IMR-90 (cell line): Measurements from ENCODE around the gene VTCN1. TPM values are rescaled to one million over a fixed set of nuclear protein-coding genes. Genes with fewer than 3 reads are reported as not detected.

Experiments
- ATAC-seq: fragments of 200-7000 bp; cut with Tn5 transposase; 2 replicates; pipeline ENCODE4 v1.9.1; 2020; ENCODE audit warnings: low read depth, mild to moderate bottlenecking, moderate library complexity
- BruUV-seq: library from RNA; stranded (reverse); fragments of 400-500 nt; replicated peaks from 2 replicates; lab custom pipeline; 2021; lab: Mats Ljungman, UMichigan
- CTCF ChIA-PET: fragments of 300-600 bp; formaldehyde crosslinking; extraction: SDS; loops from one replicate; lab custom pipeline; 2021; ENCODE audit warnings: antibody characterized with exemption; lab: Yijun Ruan, JAX
- POLR2A ChIA-PET: fragments of 300-600 bp; sonication (Branson Sonifier 250); formaldehyde crosslinking; loops from one replicate; lab custom pipeline; 2022; ENCODE audit warnings: antibody characterized with exemption; ENCODE audit not compliant: unreplicated experiment; lab: Charles Lee
- DNase-seq: peaks from one replicate; pipeline ENCODE4 v3.0.0; 2013
- H2AFZ ChIP-seq: replicated peaks from 2 replicates; pipeline ENCODE3; 2013; ENCODE audit warnings: low read length, mild to moderate bottlenecking; ENCODE audit not compliant: poor library complexity
- H2AK5ac ChIP-seq: 2 replicates; pipeline ENCODE4 v1.6.1; 2013; ENCODE audit warnings: low read depth, low read length, inconsistent platforms
- H2AK9ac ChIP-seq: replicated peaks from 2 replicates; pipeline ENCODE3; 2013; ENCODE audit warnings: mild to moderate bottlenecking, low read depth, low read length, moderate library complexity; ENCODE audit not compliant: poor library complexity
- H2BK120ac ChIP-seq: 2 replicates; pipeline ENCODE4 v1.6.1; 2013; ENCODE audit warnings: low read depth, low read length, inconsistent platforms
- H2BK15ac ChIP-seq: 3 replicates; pipeline ENCODE4 v1.6.1; 2013; ENCODE audit warnings: low read depth, low read length, inconsistent platforms
- H2BK20ac ChIP-seq: 2 replicates; pipeline ENCODE4 v1.6.1; 2013; ENCODE audit warnings: low read depth, mild to moderate bottlenecking, inconsistent platforms, low read length, moderate library complexity
- H2BK5ac ChIP-seq: 2 replicates; pipeline ENCODE4 v1.6.1; 2013; ENCODE audit warnings: mild to moderate bottlenecking, low read depth, low read length, inconsistent platforms; ENCODE audit not compliant: poor library complexity, severe bottlenecking
- H3K14ac ChIP-seq: replicated peaks from 2 replicates; pipeline ENCODE4 v1.6.1; 2013; ENCODE audit warnings: low read depth, low read length, inconsistent platforms
- H3K18ac ChIP-seq: 2 replicates; pipeline ENCODE4 v1.6.1; 2013; ENCODE audit warnings: low read depth, low read length, control low read depth
- H3K23ac ChIP-seq: 2 replicates; pipeline ENCODE4 v1.6.1; 2013; ENCODE audit warnings: low read depth, low read length, inconsistent platforms
- H3K27ac ChIP-seq: 2 replicates; pipeline ENCODE4 v1.5.1; 2013; ENCODE audit warnings: mild to moderate bottlenecking, control low read depth, low read length; ENCODE audit not compliant: insufficient read depth
- H3K27me3 ChIP-seq: 2 replicates; pipeline ENCODE4 v1.6.1; 2013; ENCODE audit warnings: low read length; ENCODE audit not compliant: control insufficient read depth, insufficient read depth
- H3K36me3 ChIP-seq: 2 replicates; pipeline ENCODE4 v1.6.1; 2013; ENCODE audit warnings: low read length, mixed read lengths; ENCODE audit not compliant: control insufficient read depth, insufficient read depth
- H3K4ac ChIP-seq: 2 replicates; pipeline ENCODE4 v1.6.1; 2013; ENCODE audit warnings: low read depth, low read length, inconsistent platforms
- H3K4me1 ChIP-seq: 2 replicates; pipeline ENCODE4 v1.6.1; 2013; ENCODE audit warnings: low read length, mixed read lengths; ENCODE audit not compliant: control insufficient read depth, insufficient read depth
- H3K4me2 ChIP-seq: 2 replicates; pipeline ENCODE4 v1.6.1; 2013; ENCODE audit warnings: low read depth, mild to moderate bottlenecking, control low read depth, low read length, moderate library complexity
- H3K4me3 ChIP-seq: 2 replicates; pipeline ENCODE4 v1.5.1; 2013; ENCODE audit warnings: low read depth, mild to moderate bottlenecking, control low read depth, low read length, moderate library complexity; ENCODE audit not compliant: insufficient read depth
- H3K56ac ChIP-seq: 2 replicates; pipeline ENCODE4 v1.6.1; 2013; ENCODE audit warnings: low read length, inconsistent platforms; ENCODE audit not compliant: insufficient read depth; ENCODE audit errors: extremely low read depth
- H3K79me1 ChIP-seq, 2 experiments: 2 replicates each; pipeline ENCODE4 v1.6.1; 2013; ENCODE audit warnings: low read length in 2 of 2, inconsistent platforms in 1 of 2, low read depth in 1 of 2
- H3K9ac ChIP-seq: 2 replicates; pipeline ENCODE4 v1.6.1; 2013; ENCODE audit warnings: low read depth, low read length, control low read depth
- H3K9me1 ChIP-seq: 2 replicates; pipeline ENCODE4 v1.6.1; 2013; ENCODE audit warnings: low read length, inconsistent platforms; ENCODE audit not compliant: insufficient read depth
- H3K9me3 ChIP-seq: 2 replicates; pipeline ENCODE4 v1.6.1; 2013; ENCODE audit warnings: low read length; ENCODE audit not compliant: control insufficient read depth, insufficient read depth
- H4K20me1 ChIP-seq: 2 replicates; pipeline ENCODE4 v1.6.1; 2013; ENCODE audit warnings: low read length, inconsistent platforms; ENCODE audit not compliant: insufficient read depth
- H4K5ac ChIP-seq: 2 replicates; pipeline ENCODE4 v1.6.1; 2013; ENCODE audit warnings: mild to moderate bottlenecking, low read depth, low read length, control low read depth
- H4K8ac ChIP-seq, 2 experiments: 2 replicates each; pipeline ENCODE4 v1.6.1; 2013; ENCODE audit warnings: low read depth in 2 of 2, low read length in 2 of 2, control low read depth in 1 of 2, inconsistent platforms in 1 of 2
- H4K91ac ChIP-seq: 2 replicates; pipeline ENCODE4 v1.6.1; 2013; ENCODE audit warnings: low read depth, low read length, inconsistent platforms; ENCODE audit not compliant: insufficient read depth
- CEBPB ChIP-seq: IDR thresholded peaks from 2 replicates; pipeline ENCODE4 v1.6.1; 2012; ENCODE audit warnings: low read depth, low read length, improper control_type of control experiment
- CHD1 ChIP-seq: IDR thresholded peaks from 2 replicates; pipeline ENCODE4 v1.6.1; 2012; ENCODE audit warnings: low read depth, low read length, improper control_type of control experiment
- FOS ChIP-seq: fragments of 150-350 bp; IDR thresholded peaks from 2 replicates; pipeline ENCODE4 v1.6.1; 2016; ENCODE audit warnings: low read depth, low read length
- MXI1 ChIP-seq: IDR thresholded peaks from 2 replicates; pipeline ENCODE4 v1.6.1; 2012; ENCODE audit warnings: low read depth, mild to moderate bottlenecking, low read length, moderate library complexity, borderline replicate concordance
- NFE2L2 ChIP-seq: fragments of 150-350 bp; IDR thresholded peaks from 2 replicates; pipeline ENCODE4 v1.6.1; 2016; ENCODE audit warnings: low read depth, mild to moderate bottlenecking, low read length
- POLR2A ChIP-seq: IDR thresholded peaks from 2 replicates; pipeline ENCODE4 v1.6.1; 2012; ENCODE audit warnings: mild to moderate bottlenecking, low read depth, low read length
- RCOR1 ChIP-seq: IDR thresholded peaks from 2 replicates; pipeline ENCODE4 v1.6.1; 2012; ENCODE audit warnings: mild to moderate bottlenecking, low read length, improper control_type of control experiment; ENCODE audit not compliant: insufficient replicate concordance
- RFX5 ChIP-seq: IDR thresholded peaks from 2 replicates; pipeline ENCODE4 v1.8.0; 2012; ENCODE audit warnings: low read depth, mild to moderate bottlenecking, low read length, moderate library complexity
- SMC3 ChIP-seq: fragments of 150-350 bp; IDR thresholded peaks from 2 replicates; pipeline ENCODE4 v1.6.1; 2016; ENCODE audit warnings: low read depth, mild to moderate bottlenecking, antibody characterized with exemption, low read length, moderate library complexity
- WGBS, 2 experiments: methylation state at CpG; one replicate each; pipeline versions ENCODE4 v1.1.5 to v1.1.7; 2013; ENCODE audit warnings: missing lambda C conversion rate in 2 of 2; ENCODE audit not compliant: insufficient read length in 1 of 2; ENCODE audit errors: extremely low coverage in 2 of 2; 5-methylcytosine and 5-hydroxymethylcytosine counted together
- dilution Hi-C: fragments of 300-500 bp; cut with HindIII; formaldehyde crosslinking; loops from one replicate; pipeline ENCODE4 v1.14.3; 2018; ENCODE audit warnings: low sequenced_read_pairs; ENCODE audit not compliant: unreplicated experiment
- in situ Hi-C: fragments of 300-500 bp; cut with MboI; formaldehyde crosslinking; loops from 3 replicates; pipeline ENCODE4 v1.14.3; 2019; ENCODE audit warnings: low sequenced_read_pairs, inconsistent platforms, mixed read lengths
- intact Hi-C: fragments of 100-400 bp; cut with micrococcal nuclease; formaldehyde crosslinking; loops from 2 replicates; pipeline ENCODE4 v1.10.0; 2022
- polyA plus RNA-seq, 3 experiments: library from polyadenylated mRNA; depleted of rRNA; stranded (reverse); fragments of >200 nt; gene quantifications; 2 replicates each; pipeline ENCODE4 v1.2.3, GENCODE V29; 2012; ENCODE audit warnings: low replicate concordance in 1 of 3
- total RNA-seq: library from RNA; depleted of rRNA; stranded (reverse); fragments of >200 nt; gene quantifications from 2 replicates; pipeline ENCODE4 v1.2.3, GENCODE V29; 2012
- TF ChIP-seq, protein P1 (sequence below): fragments of 150-350 bp; IDR thresholded peaks from 2 replicates; pipeline ENCODE4 v1.6.1; 2016; ENCODE audit warnings: low read depth, mild to moderate bottlenecking, low read length, moderate library complexity, borderline replicate concordance

Gene VTCN1
- total and polyA plus RNA-seq, 2 of the 4 experiments (the other 2 are of a cell fraction), result not detected

DNA sequence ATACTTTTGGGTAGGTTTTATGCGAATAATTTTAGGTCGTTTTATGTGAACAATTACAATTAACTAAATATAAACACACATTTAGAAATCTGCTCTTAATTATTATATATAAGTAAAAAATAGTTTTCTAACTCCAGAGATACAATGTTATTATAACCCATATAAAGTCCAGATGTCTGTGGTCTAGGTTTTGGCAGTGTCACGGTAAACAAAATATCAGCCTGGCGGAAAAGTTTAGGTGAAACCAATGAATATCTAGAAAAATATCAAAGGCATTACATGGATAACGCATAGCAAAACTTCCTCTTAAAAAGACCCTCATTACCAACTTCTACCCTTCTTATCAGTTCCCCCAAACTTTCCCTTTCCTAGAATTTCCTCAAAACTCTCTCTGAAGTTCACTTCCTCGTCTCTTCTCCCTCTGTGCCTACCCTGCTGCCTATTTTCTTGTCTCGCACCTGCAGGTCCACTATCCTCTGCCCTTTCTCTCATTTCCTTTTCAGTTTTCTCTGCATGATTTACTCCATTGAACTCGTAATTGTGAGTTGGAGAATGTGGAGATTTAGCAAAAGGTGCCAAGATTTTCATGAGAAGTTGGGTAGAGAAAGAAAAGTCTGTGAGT is 21.8 kb downstream of the VTCN1 start:
- H2AK5ac ChIP-seq, result no peak overlapping the region
- H3K9me3 ChIP-seq, result no peaks in the 10 kb centered on the region
- no peaks in the 10 kb centered on the region for H3K79me1 ChIP-seq
- ChIA-PET POLR2A (no interaction called here), CTCF (no interaction called here)
- no peak overlapping the region for H2AK9ac ChIP-seq
- no peak overlapping the region for H3K18ac ChIP-seq
- H3K23ac ChIP-seq, result no peak overlapping the region
- no peak overlapping the region for H3K9ac ChIP-seq
- H2BK120ac ChIP-seq, result no peak overlapping the region
- intact Hi-C loops (no loop called here), in situ Hi-C loops (no loop called here), dilution Hi-C loops (no loop called here)
- H4K5ac ChIP-seq, result no peak overlapping the region
- DNase-seq (peak; percentile 25), ATAC-seq (peak; percentile 32; the same call in 1 of the 2 replicates)
- peaks cover 5% of the 10 kb centered on the region for H3K4me1 ChIP-seq
- no peak overlapping the region for H4K91ac ChIP-seq
- TF ChIP-seq SMC3 (no peak), MXI1 (no peak), POLR2A (no peak), FOS (no peak), RCOR1 (no peak), CHD1 (no peak), NFE2L2 (no peak), CEBPB (no peak), RFX5 (no peak)
- TF ChIP-seq, protein P1, sequence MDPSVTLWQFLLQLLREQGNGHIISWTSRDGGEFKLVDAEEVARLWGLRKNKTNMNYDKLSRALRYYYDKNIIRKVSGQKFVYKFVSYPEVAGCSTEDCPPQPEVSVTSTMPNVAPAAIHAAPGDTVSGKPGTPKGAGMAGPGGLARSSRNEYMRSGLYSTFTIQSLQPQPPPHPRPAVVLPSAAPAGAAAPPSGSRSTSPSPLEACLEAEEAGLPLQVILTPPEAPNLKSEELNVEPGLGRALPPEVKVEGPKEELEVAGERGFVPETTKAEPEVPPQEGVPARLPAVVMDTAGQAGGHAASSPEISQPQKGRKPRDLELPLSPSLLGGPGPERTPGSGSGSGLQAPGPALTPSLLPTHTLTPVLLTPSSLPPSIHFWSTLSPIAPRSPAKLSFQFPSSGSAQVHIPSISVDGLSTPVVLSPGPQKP, result no peak
- no peak overlapping the region for H3K4me3 ChIP-seq
- H2AFZ ChIP-seq, result no peak overlapping the region
- no CpG with 5 or more reads among the region's 8 CpGs for WGBS, 2 experiments
- no peak overlapping the region for H3K14ac ChIP-seq
- no peak overlapping the region for H2BK20ac ChIP-seq
- H3K4ac ChIP-seq, result no peak overlapping the region
- no peak overlapping the region for H4K8ac ChIP-seq
- BruUV-seq, result no TSS peak
- H2BK15ac ChIP-seq, result no peak overlapping the region
- no peak overlapping the region for H3K56ac ChIP-seq
- H4K20me1 ChIP-seq, result no peaks in the 10 kb centered on the region
- no peak overlapping the region for H2BK5ac ChIP-seq
- H3K36me3 ChIP-seq, result no peaks in the 10 kb centered on the region
- peak overlapping the region; percentile 40; the same call in 1 of the 2 replicates for H3K4me2 ChIP-seq
- H3K27ac ChIP-seq, result no peak overlapping the region
- peaks cover 3% of the 10 kb centered on the region; the same call in 1 of the 2 replicates for H3K9me1 ChIP-seq
- peaks cover 2% of the 10 kb centered on the region; the same call in 1 of the 2 replicates for H3K27me3 ChIP-seq
